Memory B cell (primary cell): ENCODE data around the gene NLRP7.
"Not testable (repeated sequence)": the region's sequence is repeated elsewhere in the genome, so short reads cannot be mapped to it uniquely, and the experiment has no call there.

ENCODE experiments used
- ATAC-seq: fragments of 150-1000 bp; cut with Tn5 transposase; 2 replicates; pipeline ENCODE4 v1.10.0; 2021; ENCODE audit warnings: low read depth, mild to moderate bottlenecking, moderate library complexity
- DNase-seq, 2 donors: peaks; one replicate each; pipeline ENCODE4 v3.0.0; 2022; ENCODE audit warnings: low spot score in 2 of 2
- H3K27ac Mint-ChIP-seq: one replicate; pipeline ENCODE4 v1.8.0; 2022; ENCODE audit warnings: mild to moderate bottlenecking, moderate library complexity, mixed read lengths
- H3K27me3 Mint-ChIP-seq: one replicate; pipeline ENCODE4 v1.8.0; 2022; ENCODE audit warnings: mixed read lengths
- H3K36me3 Mint-ChIP-seq: one replicate; pipeline ENCODE4 v1.8.0; 2022; ENCODE audit warnings: mild to moderate bottlenecking, mixed read lengths
- H3K4me1 Mint-ChIP-seq: one replicate; pipeline ENCODE4 v1.8.0; 2022; ENCODE audit warnings: mixed read lengths
- H3K4me3 Mint-ChIP-seq: one replicate; pipeline ENCODE4 v1.8.0; 2022; ENCODE audit warnings: mild to moderate bottlenecking, moderate library complexity, mixed read lengths
- H3K9me3 Mint-ChIP-seq: one replicate; pipeline ENCODE4 v1.8.0; 2022; ENCODE audit warnings: mixed read lengths

Gene NLRP7

DNA sequence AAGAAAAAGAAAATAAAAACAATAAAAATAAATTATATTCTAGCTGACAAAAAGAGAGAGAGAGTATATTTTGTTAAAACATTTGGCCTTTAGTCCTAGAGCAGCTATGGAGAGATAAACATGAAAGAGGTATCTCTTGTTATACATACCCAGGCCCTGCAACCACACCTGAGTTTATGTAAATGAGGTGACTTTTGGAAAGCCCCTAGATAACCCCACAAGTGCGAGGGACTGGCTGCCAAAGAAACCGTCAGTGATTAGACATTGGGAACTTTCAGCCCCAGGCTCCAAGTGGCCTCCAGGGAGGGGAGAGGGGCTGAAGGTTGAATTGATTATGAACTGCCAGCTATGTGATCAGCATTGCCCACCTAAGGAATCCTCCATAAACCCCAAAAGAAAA lies 2.1 kb upstream of the NLRP7 start:
- DNase-seq = no peak
- Mint-ChIP-seq H3K9me3 (no peaks in the 10 kb centered on the region), H3K4me3 (no peak overlapping the region), H3K36me3 (no peaks in the 10 kb centered on the region), H3K27me3 (no peaks in the 10 kb centered on the region), H3K27ac (no peak overlapping the region), H3K4me1 (peaks cover 6% of the 10 kb centered on the region)
- ATAC-seq = peak; percentile 69

DNA sequence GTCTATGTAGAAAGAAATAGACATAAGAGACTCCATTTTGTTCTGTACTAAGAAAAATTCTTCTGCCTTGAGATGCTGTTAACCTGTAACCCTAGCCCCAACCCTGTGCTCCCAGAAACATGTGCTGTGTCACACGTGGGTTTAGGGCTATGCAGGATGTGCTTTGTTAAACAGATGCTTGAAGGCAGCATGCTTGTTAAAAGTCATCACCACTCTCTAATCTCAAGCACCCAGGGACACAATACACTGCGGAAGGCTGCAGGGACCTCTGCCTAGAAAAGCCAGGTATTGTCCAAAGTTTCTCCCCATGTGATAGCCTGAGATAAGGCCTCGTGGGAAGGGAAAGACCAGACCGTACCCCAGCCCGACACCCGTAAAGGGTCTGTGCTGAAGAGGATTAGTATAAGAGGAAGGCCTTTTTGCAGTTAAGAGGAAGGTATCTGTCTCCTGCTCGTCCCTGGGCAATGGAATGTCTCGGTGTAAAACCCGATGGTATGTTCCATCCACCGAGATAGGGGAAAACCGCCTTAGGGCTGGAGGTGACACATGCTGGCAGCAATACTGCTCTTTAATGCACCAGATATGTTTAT lies 3.5 kb downstream of the NLRP7 start:
- H3K27ac Mint-ChIP-seq, ATAC-seq, H3K36me3 Mint-ChIP-seq, H3K9me3 Mint-ChIP-seq, H3K27me3 Mint-ChIP-seq, H3K4me3 Mint-ChIP-seq, DNase-seq, H3K4me1 Mint-ChIP-seq: not testable (repeated sequence)

DNA sequence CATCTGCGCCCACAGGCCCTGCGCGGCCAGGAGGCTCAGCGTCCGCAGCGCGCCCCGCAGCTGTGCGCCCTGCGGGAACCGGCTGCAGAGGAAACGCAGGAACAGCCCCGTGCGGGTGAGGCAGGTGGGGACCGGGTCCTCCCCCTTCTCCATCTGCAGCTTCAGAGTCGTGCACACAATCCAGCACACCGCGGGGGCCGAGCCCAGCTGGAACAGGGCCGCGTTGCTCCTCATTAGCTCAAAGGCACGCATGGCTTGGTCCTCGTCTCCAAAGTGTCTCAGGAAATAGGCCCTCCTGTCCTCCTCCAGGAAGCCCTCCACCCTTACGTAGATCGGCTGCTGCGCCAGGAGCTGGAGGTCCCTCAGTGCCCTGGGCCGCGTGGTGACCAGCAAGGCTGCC lies 7.8 kb downstream of the NLRP7 start:
- not testable (repeated sequence) for H3K4me3 Mint-ChIP-seq, ATAC-seq, H3K27ac Mint-ChIP-seq, H3K9me3 Mint-ChIP-seq, DNase-seq, H3K36me3 Mint-ChIP-seq, H3K27me3 Mint-ChIP-seq
- peaks cover 10% of the 10 kb centered on the region for H3K4me1 Mint-ChIP-seq

DNA sequence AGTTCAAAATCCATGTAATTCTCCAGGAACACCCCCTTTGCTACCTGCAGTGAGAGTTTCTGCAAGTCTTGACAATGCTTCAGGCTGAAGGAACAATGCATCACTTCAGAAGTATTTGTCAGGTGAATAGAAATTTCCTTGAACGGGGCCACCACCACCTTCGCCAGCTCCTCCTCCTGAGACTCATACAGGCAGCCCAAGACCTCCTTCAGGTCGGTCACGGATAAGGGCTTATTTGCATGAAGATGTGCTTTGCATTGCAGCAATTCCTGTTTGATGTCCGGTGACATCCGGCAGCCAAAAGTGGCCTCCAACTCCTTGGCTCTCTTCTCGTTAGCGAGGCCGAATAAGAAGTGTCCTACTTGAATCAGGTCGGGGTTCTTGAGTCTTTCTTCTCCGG lies 8.4 kb downstream of the NLRP7 start:
- Mint-ChIP-seq H3K4me3 (peak overlapping the region; percentile 41), H3K9me3 (peaks cover 2% of the 10 kb centered on the region), H3K27ac (no peak overlapping the region), H3K4me1 (peaks cover 10% of the 10 kb centered on the region), H3K27me3 (peaks cover 1% of the 10 kb centered on the region), H3K36me3 (no peaks in the 10 kb centered on the region)
- ATAC-seq = no peak
- DNase-seq = no peak

DNA sequence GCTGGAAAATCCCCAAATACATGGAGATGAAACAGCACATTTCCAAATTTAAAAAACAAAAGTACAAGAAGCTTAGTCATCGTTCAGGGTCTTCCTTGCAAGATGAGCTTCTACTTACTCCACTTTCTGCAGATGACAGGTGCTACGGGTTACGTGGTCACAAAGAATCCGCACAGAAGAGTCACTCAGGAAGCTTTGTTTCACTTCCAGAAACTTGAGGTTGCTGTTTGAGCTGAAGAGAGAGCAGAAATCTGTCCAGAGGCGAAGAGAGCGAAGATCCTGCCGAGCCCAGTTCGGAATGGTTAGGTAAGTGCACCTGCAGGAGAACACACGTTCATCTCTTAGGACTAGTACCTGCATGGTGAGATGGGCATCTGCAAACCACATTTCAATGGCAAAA lies 9.4 kb downstream of the NLRP7 start:
- peak in 1 of 2 donors; percentile 18 for DNase-seq

DNA sequence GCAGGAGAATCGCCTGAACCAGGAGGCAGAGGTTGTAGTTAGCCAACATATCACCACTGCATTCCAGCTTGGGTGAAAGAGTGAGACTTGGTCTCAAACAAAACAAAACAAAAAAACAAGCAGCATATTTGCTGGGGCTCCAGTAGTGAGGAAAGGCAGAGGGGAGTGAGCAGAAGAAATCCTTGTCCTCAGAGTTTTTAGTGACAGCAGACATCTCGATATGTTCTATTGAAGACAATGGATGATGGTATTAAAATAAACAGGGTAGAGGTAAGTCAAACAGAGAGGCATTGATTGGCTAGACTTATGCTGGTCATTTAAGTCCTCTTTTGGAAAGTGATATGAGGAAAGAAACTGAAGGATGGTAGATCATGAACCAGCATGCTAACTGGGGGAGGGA lies 19.0 kb downstream of the NLRP7 start:
- Mint-ChIP-seq H3K4me3 (no peak overlapping the region), H3K36me3 (peaks cover 10% of the 10 kb centered on the region), H3K4me1 (no peaks in the 10 kb centered on the region), H3K27me3 (peaks cover 1% of the 10 kb centered on the region), H3K27ac (no peak overlapping the region), H3K9me3 (peaks cover 9% of the 10 kb centered on the region)
- no peak for DNase-seq
- ATAC-seq = no peak

More for the DNA sequence above, 9.4 kb downstream of the NLRP7 start:
- Mint-ChIP-seq H3K27ac (no peak overlapping the region), H3K27me3 (peaks cover 1% of the 10 kb centered on the region), H3K4me1 (peaks cover 10% of the 10 kb centered on the region), H3K36me3 (no peaks in the 10 kb centered on the region), H3K9me3 (peaks cover 2% of the 10 kb centered on the region), H3K4me3 (no peak overlapping the region)
- peak; percentile 96 for ATAC-seq

DNA sequence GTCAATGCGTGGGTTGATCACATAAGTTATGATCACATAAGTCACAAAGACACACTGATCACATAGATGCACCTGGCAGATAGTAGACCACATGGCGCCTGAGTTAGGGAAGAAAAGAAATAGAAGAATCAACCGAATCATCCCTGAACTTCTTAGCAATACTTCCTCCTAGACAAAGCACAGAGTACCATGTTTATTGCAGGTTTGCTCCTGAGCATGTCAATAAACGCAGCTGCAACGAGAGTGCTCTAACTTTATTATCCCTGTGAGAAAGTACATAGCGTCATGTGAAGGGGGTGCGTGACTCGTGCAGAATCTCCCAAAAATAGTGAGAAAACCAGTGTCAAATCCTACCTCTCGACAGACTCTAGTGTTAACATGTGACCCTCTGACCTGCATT lies 24.1 kb downstream of the NLRP7 start:
- Mint-ChIP-seq H3K4me1 (no peaks in the 10 kb centered on the region), H3K9me3 (peaks cover 6% of the 10 kb centered on the region), H3K36me3 (peaks cover 6% of the 10 kb centered on the region), H3K4me3 (no peak overlapping the region), H3K27ac (no peak overlapping the region), H3K27me3 (peaks cover 7% of the 10 kb centered on the region)
- DNase-seq (no peak), ATAC-seq (no peak)

DNA sequence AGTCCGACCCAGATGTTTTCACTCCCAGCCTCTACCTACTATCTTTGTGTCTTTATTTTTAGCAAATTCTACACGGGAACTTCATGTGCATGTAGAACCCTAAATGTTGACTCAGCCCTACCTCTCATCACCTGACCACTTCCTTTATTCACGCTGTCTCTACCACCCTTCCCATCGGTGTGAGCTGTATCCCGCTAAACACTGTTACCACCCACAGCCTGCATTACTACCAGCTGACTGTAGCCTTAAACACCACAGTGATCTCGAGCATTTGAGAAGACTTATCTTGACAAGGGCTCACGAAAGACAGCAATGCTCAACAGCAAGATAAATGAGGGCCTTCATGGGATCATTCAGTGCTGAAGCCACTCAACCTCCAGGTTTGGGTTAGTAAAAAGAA lies 26.2 kb downstream of the NLRP7 start:
- peaks cover 3% of the 10 kb centered on the region for H3K4me1 Mint-ChIP-seq
- no peak for ATAC-seq
- no peak for DNase-seq
- no peak overlapping the region for H3K4me3 Mint-ChIP-seq
- H3K36me3 Mint-ChIP-seq = peaks cover 5% of the 10 kb centered on the region
- H3K9me3 Mint-ChIP-seq = peaks cover 4% of the 10 kb centered on the region
- no peak overlapping the region for H3K27ac Mint-ChIP-seq
- H3K27me3 Mint-ChIP-seq = peaks cover 7% of the 10 kb centered on the region

DNA sequence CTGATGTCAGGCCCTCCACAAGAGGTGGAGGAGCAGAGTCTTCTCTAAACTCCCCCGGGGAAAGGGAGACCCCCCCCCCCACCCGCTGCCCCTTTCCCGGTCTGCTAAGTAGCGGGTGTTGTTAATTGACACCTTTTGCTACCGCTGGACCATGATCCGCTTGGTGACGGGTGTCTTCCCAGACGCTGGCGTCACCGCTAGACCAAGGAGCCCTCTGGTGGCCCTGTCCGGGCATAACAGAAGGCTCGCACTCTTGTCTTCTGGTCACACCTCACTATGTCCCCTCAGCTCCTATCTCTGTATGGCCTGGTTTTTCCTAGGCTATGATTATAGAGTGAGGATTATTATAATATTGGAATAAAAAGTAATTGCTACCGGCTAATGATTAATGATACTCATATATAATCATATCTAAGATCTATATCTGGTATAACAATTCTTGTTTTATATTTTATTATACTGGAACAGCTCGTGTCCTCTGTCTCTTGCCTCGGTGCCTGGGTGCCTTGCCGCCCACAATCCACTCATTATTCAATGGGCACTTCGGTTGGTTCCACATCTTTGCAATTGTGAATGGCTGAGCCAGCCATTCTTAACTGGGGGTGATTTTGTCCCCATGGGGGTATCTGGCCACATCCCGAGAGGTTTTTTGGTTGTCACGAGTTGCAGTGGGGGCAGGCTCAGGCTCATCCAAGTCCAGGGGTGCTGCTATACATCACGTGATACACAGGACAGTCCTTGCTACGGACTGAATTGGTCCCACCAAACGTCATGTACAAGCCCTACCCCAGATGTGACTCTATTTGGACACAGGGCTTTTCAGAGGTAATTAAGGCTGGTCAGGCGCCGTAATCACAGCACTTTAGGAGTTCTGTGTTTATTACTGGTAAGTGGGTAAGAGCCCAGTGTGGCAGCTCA lies 27.4 kb downstream of the NLRP7 start:
- H3K27ac Mint-ChIP-seq, H3K36me3 Mint-ChIP-seq, ATAC-seq, H3K9me3 Mint-ChIP-seq, H3K4me3 Mint-ChIP-seq, H3K27me3 Mint-ChIP-seq, DNase-seq, H3K4me1 Mint-ChIP-seq: not testable (repeated sequence)

DNA sequence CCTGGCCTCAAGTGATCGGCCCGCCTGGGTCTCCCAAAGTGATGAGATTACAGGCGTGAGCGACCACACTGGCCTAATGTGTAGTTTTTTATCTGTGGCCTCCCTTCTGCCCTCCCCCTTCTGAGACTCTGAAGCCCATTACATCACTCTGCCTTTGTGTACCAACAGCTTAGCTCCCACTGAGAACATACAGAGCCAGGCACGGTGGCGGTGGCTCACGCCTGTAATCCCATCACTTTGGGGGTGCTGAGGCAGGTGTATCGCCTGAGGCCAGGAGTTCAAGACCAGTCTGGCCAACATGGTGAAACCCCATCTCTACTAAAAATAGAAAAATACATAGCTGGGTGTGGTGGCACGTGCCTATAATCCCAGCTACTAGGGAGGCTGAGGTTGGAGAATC lies 28.8 kb downstream of the NLRP7 start:
- ATAC-seq (no peak), DNase-seq (no peak)
- Mint-ChIP-seq H3K27ac (no peak overlapping the region), H3K27me3 (peaks cover 7% of the 10 kb centered on the region), H3K4me1 (peaks cover 3% of the 10 kb centered on the region), H3K4me3 (no peak overlapping the region), H3K9me3 (peaks cover 1% of the 10 kb centered on the region), H3K36me3 (peaks cover 2% of the 10 kb centered on the region)

DNA sequence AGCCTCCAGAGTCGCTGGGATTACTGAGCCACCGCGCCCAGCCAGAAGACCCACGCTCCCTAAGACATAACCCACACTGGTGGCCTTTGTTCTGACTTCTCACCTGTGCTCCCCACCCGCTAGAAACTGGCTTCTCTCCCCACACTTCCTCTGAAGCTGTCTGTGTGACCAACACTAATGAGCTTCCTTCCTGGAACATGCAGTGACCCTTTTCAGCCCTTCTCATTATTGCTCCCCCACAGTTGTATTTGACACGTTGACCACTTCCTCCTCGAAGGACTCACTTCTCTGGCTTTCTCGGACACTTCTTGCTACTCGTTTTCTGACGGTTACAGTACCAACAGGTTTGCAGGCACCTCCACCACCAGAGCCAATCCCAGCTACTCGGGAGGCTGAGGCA lies 30.5 kb downstream of the NLRP7 start:
- Mint-ChIP-seq H3K27ac (no peak overlapping the region), H3K36me3 (no peaks in the 10 kb centered on the region), H3K4me1 (peaks cover 3% of the 10 kb centered on the region), H3K27me3 (peaks cover 5% of the 10 kb centered on the region), H3K9me3 (no peaks in the 10 kb centered on the region), H3K4me3 (no peak overlapping the region)
- DNase-seq = no peak
- ATAC-seq = no peak

DNA sequence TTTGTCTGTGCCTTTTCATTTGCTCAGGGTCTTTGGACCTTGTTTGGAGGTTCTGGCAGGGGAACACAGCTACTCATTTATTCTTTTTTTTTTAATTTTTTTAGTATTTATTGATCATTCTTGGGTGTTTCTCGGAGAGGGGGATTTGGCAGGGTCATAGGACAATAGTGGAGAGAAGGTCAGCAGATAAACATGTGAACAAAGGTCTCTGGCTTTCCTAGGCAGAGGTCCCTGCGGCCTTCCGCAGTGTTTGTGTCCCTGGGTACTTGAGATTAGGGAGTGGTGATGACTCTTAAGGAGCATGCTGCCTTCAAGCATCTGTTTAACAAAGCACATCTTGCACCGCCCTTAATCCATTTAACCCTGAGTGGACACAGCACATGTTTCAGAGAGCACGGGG lies 39.4 kb downstream of the NLRP7 start:
- not testable (repeated sequence) for H3K27ac Mint-ChIP-seq, H3K4me3 Mint-ChIP-seq, H3K27me3 Mint-ChIP-seq, H3K9me3 Mint-ChIP-seq, H3K36me3 Mint-ChIP-seq, H3K4me1 Mint-ChIP-seq, ATAC-seq, DNase-seq

DNA sequence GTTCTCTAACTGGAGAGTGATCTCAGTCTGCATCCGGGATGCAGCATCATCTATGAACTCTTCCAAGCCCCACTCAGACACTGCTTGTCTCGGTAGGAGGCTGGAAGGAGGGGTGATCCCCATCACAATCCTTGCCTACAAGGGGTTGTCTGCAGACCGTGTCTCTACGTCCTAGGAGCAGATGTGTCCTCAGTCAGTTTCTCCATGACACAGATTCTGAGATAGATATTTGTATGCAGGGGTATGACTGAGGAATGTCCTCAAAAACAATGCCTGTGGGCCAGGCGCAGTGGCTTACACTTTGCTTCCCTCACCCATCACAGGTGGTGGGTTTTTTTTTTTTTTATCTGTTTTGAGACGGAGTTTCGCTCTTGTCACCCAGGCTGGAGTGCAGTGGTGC lies 40.5 kb downstream of the NLRP7 start:
- H3K27ac Mint-ChIP-seq = no peak overlapping the region
- H3K4me1 Mint-ChIP-seq = no peaks in the 10 kb centered on the region
- peaks cover 9% of the 10 kb centered on the region for H3K27me3 Mint-ChIP-seq
- H3K4me3 Mint-ChIP-seq = no peak overlapping the region
- peaks cover 1% of the 10 kb centered on the region for H3K9me3 Mint-ChIP-seq
- ATAC-seq (no peak), DNase-seq (no peak)
- H3K36me3 Mint-ChIP-seq = no peaks in the 10 kb centered on the region

DNA sequence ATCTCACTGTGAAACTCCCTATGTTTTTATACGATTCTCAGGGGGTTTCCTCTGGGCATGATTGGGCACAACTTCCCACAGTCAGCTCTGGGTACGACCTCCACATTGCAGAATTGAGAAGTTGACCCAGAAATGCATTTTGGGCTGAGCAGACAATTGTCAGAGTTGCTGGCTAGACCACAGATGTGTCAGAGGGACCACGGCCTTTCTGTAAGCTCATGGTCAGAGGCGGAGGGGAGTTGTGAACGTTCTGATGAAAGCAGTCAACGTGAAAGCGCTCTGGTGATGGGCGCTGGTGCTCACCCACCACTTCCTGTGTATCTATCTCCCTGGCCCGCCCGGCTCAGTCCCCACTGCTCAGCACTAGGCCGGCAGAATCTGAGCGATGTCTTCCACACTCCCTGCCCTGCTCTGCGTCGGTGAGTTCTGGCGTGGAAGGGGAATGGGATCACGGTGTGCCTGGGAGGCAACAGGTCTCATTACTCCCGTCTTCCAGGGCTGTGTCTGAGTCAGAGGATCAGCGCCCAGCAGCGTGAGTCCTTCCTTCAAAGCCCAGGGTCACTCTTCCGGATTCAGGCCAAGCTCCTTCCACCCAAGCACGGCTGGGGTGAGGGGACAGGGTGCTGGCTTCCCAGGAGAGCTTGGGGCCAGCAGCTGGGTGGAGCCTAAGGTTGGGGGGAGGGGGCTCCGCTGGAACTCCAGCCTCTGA lies 41.4 kb downstream of the NLRP7 start, which contains the start of gene NCR1:
Gene NCR1 (plus strand): TSS at position 346 of the 709 bp plus-strand sequence. CDS start 40 bp downstream, at position 386.
- peaks cover 1% of the 10 kb centered on the region for H3K9me3 Mint-ChIP-seq
- H3K27me3 Mint-ChIP-seq = peaks cover 9% of the 10 kb centered on the region

More for the DNA sequence above, 41.4 kb downstream of the NLRP7 start, which contains the start of gene NCR1:
- ATAC-seq (no peak), DNase-seq (no peak)
- no peak within 1 kb of the TSS for H3K27ac Mint-ChIP-seq
- no peaks in the 10 kb centered on the region for H3K36me3 Mint-ChIP-seq
- H3K4me1 Mint-ChIP-seq = no peaks in the 10 kb centered on the region
- no peak within 1 kb of the TSS for H3K4me3 Mint-ChIP-seq
